ENCODE results near the gene NSG1. TPM values are rescaled to one million over a fixed set of nuclear protein-coding genes. Genes with fewer than 3 reads are reported as not detected.
A peak's percentile ranks its signal among the peaks of the same experiment; 100 is the strongest.

NSG1 gene, protein sequence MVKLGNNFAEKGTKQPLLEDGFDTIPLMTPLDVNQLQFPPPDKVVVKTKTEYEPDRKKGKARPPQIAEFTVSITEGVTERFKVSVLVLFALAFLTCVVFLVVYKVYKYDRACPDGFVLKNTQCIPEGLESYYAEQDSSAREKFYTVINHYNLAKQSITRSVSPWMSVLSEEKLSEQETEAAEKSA
- total RNA-seq (ENCODE audit: unreplicated experiment): 2.9 TPM
- long read RNA-seq, partial matches to known transcripts: 1 of 2 reads
- long read RNA-seq, other reads (novel, unspliced or antisense): 0 of 2 reads

GRCh38 chr4:4386736-4387392, at the start of gene NSG1:
Gene NSG1, plus strand, starts transcription at chr4:4387102. Its CDS starts 528 bp downstream, at chr4:4387630.
- Mint-ChIP-seq H3K4me1 (ENCODE audit: unreplicated experiment) (peaks cover 8% of the 10 kb centered on the region), H3K36me3 (ENCODE audit: low read depth, unreplicated experiment) (peaks cover 8% of the 10 kb centered on the region), H3K27ac (ENCODE audit: unreplicated experiment) (no peak within 1 kb of the TSS), H3K27me3 (ENCODE audit: unreplicated experiment) (peaks cover 10% of the 10 kb centered on the region), H3K4me3 (ENCODE audit: unreplicated experiment) (peak within 1 kb of the TSS; percentile 78), H3K9me3 (ENCODE audit: unreplicated experiment) (no peaks in the 10 kb centered on the region)
- no peak for TF ChIP-seq CTCF (IDR thresholded peaks at IDR 0.05; ENCODE audit: unreplicated experiment)
- DNase-seq (ENCODE audit: low spot score): peak; percentile 43

- Mint-ChIP-seq H3K9me3 (ENCODE audit: unreplicated experiment) (no peaks in the 10 kb centered on the region), H3K4me3 (ENCODE audit: unreplicated experiment) (no peak overlapping the region), H3K27me3 (ENCODE audit: unreplicated experiment) (peaks cover 4% of the 10 kb centered on the region), H3K36me3 (ENCODE audit: low read depth, unreplicated experiment) (no peaks in the 10 kb centered on the region), H3K27ac (ENCODE audit: unreplicated experiment) (no peak overlapping the region), H3K4me1 (ENCODE audit: unreplicated experiment) (peaks cover 4% of the 10 kb centered on the region)
- TF ChIP-seq CTCF (IDR thresholded peaks at IDR 0.05; ENCODE audit: unreplicated experiment): no peak
- DNase-seq (ENCODE audit: low spot score): no peak
Measured at GRCh38 chr4:4338210-4339001, 48.5 kb upstream of the NSG1 start.

DNA sequence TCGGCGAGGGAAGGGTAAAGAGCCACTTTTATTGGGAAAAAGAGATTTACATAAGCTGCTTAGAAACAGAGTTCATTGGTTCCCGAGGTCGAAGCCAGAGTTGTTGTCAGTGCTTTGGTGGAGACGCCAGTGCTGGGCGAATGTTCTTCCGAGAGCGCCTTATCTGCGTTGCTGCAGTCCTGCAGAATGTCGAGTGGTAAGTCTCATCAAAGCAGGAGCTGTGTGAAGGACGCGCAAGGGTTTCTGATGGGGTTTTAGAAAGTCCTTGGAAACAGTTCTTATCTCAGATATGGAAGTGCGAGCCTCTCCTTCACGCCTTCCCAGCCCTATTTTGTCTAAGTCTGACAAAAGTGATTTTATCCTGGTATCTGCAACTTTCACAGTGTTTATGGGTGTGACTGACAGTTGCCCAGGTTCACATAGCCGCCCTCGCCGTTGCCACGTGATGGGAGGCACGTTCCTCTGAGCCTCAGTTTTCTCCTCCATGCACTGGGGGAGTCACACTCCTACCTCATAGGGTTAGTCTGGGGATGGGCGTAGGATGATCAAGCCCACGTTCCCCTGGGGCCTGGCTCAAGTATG, 47.3 kb upstream of the NSG1 start:
- Mint-ChIP-seq H3K4me3 (ENCODE audit: unreplicated experiment) (no peak overlapping the region), H3K4me1 (ENCODE audit: unreplicated experiment) (peaks cover 4% of the 10 kb centered on the region), H3K9me3 (ENCODE audit: unreplicated experiment) (no peaks in the 10 kb centered on the region), H3K27me3 (ENCODE audit: unreplicated experiment) (peaks cover 4% of the 10 kb centered on the region), H3K27ac (ENCODE audit: unreplicated experiment) (no peak overlapping the region), H3K36me3 (ENCODE audit: low read depth, unreplicated experiment) (no peaks in the 10 kb centered on the region)
- DNase-seq (ENCODE audit: low spot score): no peak
- TF ChIP-seq CTCF (IDR thresholded peaks at IDR 0.05; ENCODE audit: unreplicated experiment): no peak

GRCh38 chr4:4341861-4342650, 44.8 kb upstream of the NSG1 start:
- H3K9me3 Mint-ChIP-seq (ENCODE audit: unreplicated experiment): no peaks in the 10 kb centered on the region
- TF ChIP-seq CTCF (IDR thresholded peaks at IDR 0.05; ENCODE audit: unreplicated experiment): no peak
- H3K36me3 Mint-ChIP-seq (ENCODE audit: low read depth, unreplicated experiment): no peaks in the 10 kb centered on the region
- H3K4me1 Mint-ChIP-seq (ENCODE audit: unreplicated experiment): peaks cover 4% of the 10 kb centered on the region
- peaks cover 4% of the 10 kb centered on the region for H3K27me3 Mint-ChIP-seq (ENCODE audit: unreplicated experiment)
- DNase-seq (ENCODE audit: low spot score): no peak
- H3K4me3 Mint-ChIP-seq (ENCODE audit: unreplicated experiment): no peak overlapping the region
- no peak overlapping the region for H3K27ac Mint-ChIP-seq (ENCODE audit: unreplicated experiment)
